Astrocyte of the cerebellum (primary cell): ENCODE results near the gene MRPL17.

Source experiments
- DNase-seq: peaks from one replicate; pipeline ENCODE4 v3.0.0-alpha.2; 2011; ENCODE audit warnings: low read depth
- H3K4me3 ChIP-seq: 2 replicates; pipeline ENCODE4 v1.5.1; 2011; ENCODE audit warnings: mild to moderate bottlenecking, low read depth, low read length, moderate library complexity
- CTCF ChIP-seq: IDR thresholded peaks from 2 replicates; pipeline ENCODE4 v1.5.1; 2012; ENCODE audit warnings: low read length, low read depth, moderate library complexity, mild to moderate bottlenecking; ENCODE audit errors: missing control alignments
- in situ Hi-C: cut with HindIII; loops from 2 replicates; pipeline ENCODE4 v1.10.0; 2017; ENCODE audit warnings: low sequenced_read_pairs

MRPL17 gene

GRCh38 chr11:6681949-6682348, 1.2 kb downstream of the MRPL17 start:
- in situ Hi-C loops, result no loop called here
- DNase-seq, result no peak
- no peak for TF ChIP-seq CTCF
- peak overlapping the region; percentile 98 for H3K4me3 ChIP-seq

GRCh38 chr11:6681505-6681904, 1.6 kb downstream of the MRPL17 start:
- no peak for TF ChIP-seq CTCF
- H3K4me3 ChIP-seq, result peak overlapping the region; percentile 98
- in situ Hi-C loops, result no loop called here
- DNase-seq, result no peak

GRCh38 chr11:6677018-6677417, 6.1 kb downstream of the MRPL17 start:
- no peak overlapping the region for H3K4me3 ChIP-seq
- in situ Hi-C loops, result no loop called here
- DNase-seq, result no peak
- TF ChIP-seq CTCF, result no peak

GRCh38 chr11:6674862-6675261, 8.3 kb downstream of the MRPL17 start:
- no peak overlapping the region for H3K4me3 ChIP-seq
- in situ Hi-C loops, result no loop called here
- TF ChIP-seq CTCF, result no peak
- no peak for DNase-seq

- no peak for TF ChIP-seq CTCF
- in situ Hi-C loops, result no loop called here
- no peak overlapping the region for H3K4me3 ChIP-seq
- no peak for DNase-seq
Measured at GRCh38 chr11:6674219-6674597, 8.9 kb downstream of the MRPL17 start.

- in situ Hi-C loops, result no loop called here
- TF ChIP-seq CTCF, result no peak
- H3K4me3 ChIP-seq, result no peak overlapping the region
- no peak for DNase-seq
Measured at GRCh38 chr11:6673523-6674218, 9.5 kb downstream of the MRPL17 start.

GRCh38 chr11:6671991-6672390, 11.1 kb downstream of the MRPL17 start:
- TF ChIP-seq CTCF, result no peak
- no peak for DNase-seq
- H3K4me3 ChIP-seq, result no peak overlapping the region
- in situ Hi-C loops, result no loop called here
